HG03565 (cell line): Measurements from ENCODE around the gene BCKDK.
"Not testable (repeated sequence)": the region's sequence is repeated elsewhere in the genome, so short reads cannot be mapped to it uniquely, and the experiment has no call there.

Source experiments
- ATAC-seq: cut with Tn5 transposase; IDR thresholded peaks from one replicate; pipeline ENCODE4 v1.9.1; 2021; ENCODE audit warnings: mild to moderate bottlenecking, moderate library complexity; ENCODE audit not compliant: unreplicated experiment

The BCKDK gene

GRCh38 chr16:31141071-31141469 lies 32.9 kb downstream of the BCKDK start:
- ATAC-seq, result not testable (repeated sequence)

- ATAC-seq, result no peak
Measured at GRCh38 chr16:31141489-31142108, 33.4 kb downstream of the BCKDK start.

- ATAC-seq, result peak; percentile 82
Measured at GRCh38 chr16:31142109-31143010, 34.2 kb downstream of the BCKDK start.

GRCh38 chr16:31143011-31143693 lies 35.0 kb downstream of the BCKDK start:
- ATAC-seq, result no peak

- no peak for ATAC-seq
Measured at GRCh38 chr16:31143694-31144148, 35.5 kb downstream of the BCKDK start.

- not testable (repeated sequence) for ATAC-seq
Measured at GRCh38 chr16:31144418-31144817, 36.2 kb downstream of the BCKDK start.

GRCh38 chr16:31145398-31145990 lies 37.3 kb downstream of the BCKDK start:
- no peak for ATAC-seq

GRCh38 chr16:31147574-31147973 lies 39.4 kb downstream of the BCKDK start:
- no peak for ATAC-seq

- ATAC-seq, result no peak
Measured at GRCh38 chr16:31148281-31148728, 40.1 kb downstream of the BCKDK start.

- no peak for ATAC-seq
Measured at GRCh38 chr16:31148896-31149295, 40.7 kb downstream of the BCKDK start.

GRCh38 chr16:31149332-31149731 lies 41.1 kb downstream of the BCKDK start:
- ATAC-seq, result no peak

- no peak for ATAC-seq
Measured at GRCh38 chr16:31149894-31150890, 42.0 kb downstream of the BCKDK start, which contains the start of gene PRSS36. TSS of gene PRSS36 (minus strand) at chr16:31150066. CDS start at chr16:31150035, 31 bp downstream.

GRCh38 chr16:31150976-31151375 lies 42.8 kb downstream of the BCKDK start:
- not testable (repeated sequence) for ATAC-seq

- no peak for ATAC-seq
Measured at GRCh38 chr16:31157136-31157535, 49.0 kb downstream of the BCKDK start.
